ENCODE measurements around the gene RPS6KB2. TPM values are rescaled to one million over a fixed set of nuclear protein-coding genes. Genes with fewer than 3 reads are reported as not detected.

Gene RPS6KB2
- total RNA-seq, 5 donors from 2014 or later (not counting 1 experiment from before 2014, with no cell fraction given), result 60.3 to 88.0 (median 81.9) TPM

GRCh38 chr11:67407688-67408163, 20.6 kb upstream of the RPS6KB2 start:
- 10% methylated on average over 6 of the region's 12 CpGs for WGBS (ENCODE audit: insufficient coverage)

GRCh38 chr11:67408437-67409200, 19.7 kb upstream of the RPS6KB2 start:
- H3K36me3 ChIP-seq (ENCODE audit: control insufficient read depth in 2 of 2, extremely low read depth in 1 of 2, insufficient read depth in 1 of 2, low read length in 1 of 2), result peaks cover 10 to 44% of the 10 kb centered on the region in 2 donors
- CTCF ChIA-PET, result no interaction called here
- POLR2A ChIA-PET, result interaction anchor here in 1 of 2 donors (1.3 kb wide), 1 partner anchor 29 kb away, joined by 4 read pairs; the partner anchor contains the start of gene PTPRCAP
- peak overlapping the region; percentile 92 to 97 (median 96) for H3K4me3 Mint-ChIP-seq
- H3K4me3 ChIP-seq (ENCODE audit: control insufficient read depth in 1 of 2, extremely low read depth in 1 of 2, low read length in 1 of 2), result peak overlapping the region; percentile 63 to 100
- H3K36me3 Mint-ChIP-seq, result peaks cover 15% of the 10 kb centered on the region
- peak overlapping the region; percentile 74 for H3K27ac ChIP-seq (ENCODE audit: low read length)
- no peaks in the 10 kb centered on the region for H3K9me3 ChIP-seq
- peak; percentile 1 to 17 (median 2) for ATAC-seq (replicated peaks in 1 of 4)
- H3K27me3 ChIP-seq (replicated peaks in 1 of 2; ENCODE audit: control insufficient read depth in 2 of 2, extremely low read depth in 1 of 2, insufficient read depth in 2 of 2, low read length in 1 of 2), result no peaks in the 10 kb centered on the region
- H3K4me1 ChIP-seq (ENCODE audit: control insufficient read depth in 1 of 2, extremely low read depth in 1 of 2, insufficient read depth in 2 of 2, low read length in 2 of 2), result peaks cover 66 to 96% of the 10 kb centered on the region in 2 experiments
- DNase-seq, result peak in 3 of 35 experiments; percentile 26 to 48 (median 34)
- H3K27ac Mint-ChIP-seq, result peak overlapping the region; percentile 96
- H3K9me3 Mint-ChIP-seq, result no peaks in the 10 kb centered on the region
- 0% methylated on average over 12 of the region's 18 CpGs for WGBS (ENCODE audit: insufficient coverage)
- H3K27me3 Mint-ChIP-seq, result no peaks in the 10 kb centered on the region
- peaks cover 85 to 91% (median 86%) of the 10 kb centered on the region in 3 donors for H3K4me1 Mint-ChIP-seq

More at GRCh38 chr11:67407688-67408163, 20.6 kb upstream of the RPS6KB2 start:
- Histone ChIP-seq H3K9me3 (no peaks in the 10 kb centered on the region), H3K36me3 (ENCODE audit: control insufficient read depth in 2 of 2, extremely low read depth in 1 of 2, insufficient read depth in 1 of 2, low read length in 1 of 2) (peaks cover 10 to 44% of the 10 kb centered on the region in 2 donors), H3K4me1 (ENCODE audit: control insufficient read depth in 1 of 2, extremely low read depth in 1 of 2, insufficient read depth in 2 of 2, low read length in 2 of 2) (peaks cover 58 to 96% of the 10 kb centered on the region in 2 experiments), H3K27ac (ENCODE audit: low read length) (peak overlapping the region; percentile 74), H3K4me3 (ENCODE audit: control insufficient read depth in 1 of 2, extremely low read depth in 1 of 2, low read length in 1 of 2) (peak overlapping the region; percentile 53 to 100), H3K27me3 (replicated peaks in 1 of 2; ENCODE audit: control insufficient read depth in 2 of 2, extremely low read depth in 1 of 2, insufficient read depth in 2 of 2, low read length in 1 of 2) (no peaks in the 10 kb centered on the region)
- ChIA-PET POLR2A (interaction anchor here in 1 of 2 donors (1.3 kb wide), 1 partner anchor 30 kb away, joined by 4 read pairs; the partner anchor contains the start of gene PTPRCAP), CTCF (no interaction called here)
- peak overlapping the region; percentile 96 for H3K27ac Mint-ChIP-seq
- no peak for DNase-seq
- peaks cover 84 to 90% (median 85%) of the 10 kb centered on the region in 3 donors for H3K4me1 Mint-ChIP-seq
- H3K27me3 Mint-ChIP-seq, result no peaks in the 10 kb centered on the region
- H3K9me3 Mint-ChIP-seq, result no peaks in the 10 kb centered on the region
- peaks cover 15% of the 10 kb centered on the region for H3K36me3 Mint-ChIP-seq
- peak overlapping the region; percentile 92 to 97 (median 96) for H3K4me3 Mint-ChIP-seq
- no peak for ATAC-seq (replicated peaks in 1 of 4)

GRCh38 chr11:67409261-67409666, 19.0 kb upstream of the RPS6KB2 start:
- H3K36me3 ChIP-seq (ENCODE audit: control insufficient read depth in 2 of 2, extremely low read depth in 1 of 2, insufficient read depth in 1 of 2, low read length in 1 of 2), result peaks cover 10 to 44% of the 10 kb centered on the region in 2 donors
- Mint-ChIP-seq H3K36me3 (peaks cover 15% of the 10 kb centered on the region), H3K9me3 (no peaks in the 10 kb centered on the region), H3K4me1 (peaks cover 85 to 93% (median 88%) of the 10 kb centered on the region in 3 donors), H3K4me3 (peak overlapping the region; percentile 92 to 97 (median 96)), H3K27ac (peak overlapping the region; percentile 97), H3K27me3 (no peaks in the 10 kb centered on the region)
- H3K27ac ChIP-seq (ENCODE audit: low read length), result peak overlapping the region; percentile 74
- H3K4me3 ChIP-seq (ENCODE audit: control insufficient read depth in 1 of 2, extremely low read depth in 1 of 2, low read length in 1 of 2), result peak overlapping the region; percentile 63 to 100
- ChIA-PET CTCF (no interaction called here), POLR2A (interaction anchor here in 1 of 2 donors (1.3 kb wide), 1 partner anchor 28 kb away, joined by 4 read pairs; the partner anchor contains the start of gene PTPRCAP)
- peaks cover 66 to 99% of the 10 kb centered on the region in 2 experiments for H3K4me1 ChIP-seq (ENCODE audit: control insufficient read depth in 1 of 2, extremely low read depth in 1 of 2, insufficient read depth in 2 of 2, low read length in 2 of 2)
- 0% methylated on average over 24 of the region's 24 CpGs for WGBS (ENCODE audit: insufficient coverage)
- DNase-seq (peak; percentile 60 to 84 (median 73)), ATAC-seq (replicated peaks in 1 of 4) (peak; percentile 76 to 81 (median 78))
- no peaks in the 10 kb centered on the region for H3K9me3 ChIP-seq
- H3K27me3 ChIP-seq (replicated peaks in 1 of 2; ENCODE audit: control insufficient read depth in 2 of 2, extremely low read depth in 1 of 2, insufficient read depth in 2 of 2, low read length in 1 of 2), result no peaks in the 10 kb centered on the region

- H3K4me3 Mint-ChIP-seq, result peak overlapping the region; percentile 76 to 97 (median 76)
- no peaks in the 10 kb centered on the region for H3K9me3 Mint-ChIP-seq
- peaks cover 83 to 92% (median 84%) of the 10 kb centered on the region in 3 donors for H3K4me1 Mint-ChIP-seq
- DNase-seq (peak in 2 of 35 experiments; percentile 16 to 28), ATAC-seq (replicated peaks in 1 of 4) (no peak)
- WGBS (ENCODE audit: insufficient coverage), result 0% methylated on average over 6 of the region's 13 CpGs
- H3K27me3 Mint-ChIP-seq, result no peaks in the 10 kb centered on the region
- ChIA-PET POLR2A (no interaction called here), CTCF (no interaction called here)
- no peaks in the 10 kb centered on the region for H3K27me3 ChIP-seq (replicated peaks in 1 of 2; ENCODE audit: control insufficient read depth in 2 of 2, extremely low read depth in 1 of 2, insufficient read depth in 2 of 2, low read length in 1 of 2)
- H3K4me3 ChIP-seq (ENCODE audit: control insufficient read depth in 1 of 2, extremely low read depth in 1 of 2, low read length in 1 of 2), result peak overlapping the region; percentile 63 to 100
- peaks cover 67 to 100% of the 10 kb centered on the region in 2 experiments for H3K4me1 ChIP-seq (ENCODE audit: control insufficient read depth in 1 of 2, extremely low read depth in 1 of 2, insufficient read depth in 2 of 2, low read length in 2 of 2)
- H3K27ac ChIP-seq (ENCODE audit: low read length), result peak overlapping the region; percentile 74
- peaks cover 11% of the 10 kb centered on the region for H3K36me3 Mint-ChIP-seq
- peak overlapping the region; percentile 97 for H3K27ac Mint-ChIP-seq
- H3K36me3 ChIP-seq (ENCODE audit: control insufficient read depth in 2 of 2, extremely low read depth in 1 of 2, insufficient read depth in 1 of 2, low read length in 1 of 2), result peaks cover 10 to 43% of the 10 kb centered on the region in 2 donors
- H3K9me3 ChIP-seq, result no peaks in the 10 kb centered on the region
Observed at GRCh38 chr11:67409781-67410368, 18.4 kb upstream of the RPS6KB2 start.

GRCh38 chr11:67410369-67410831, 17.9 kb upstream of the RPS6KB2 start:
- POLR2A ChIA-PET, result no interaction called here
- peaks cover 8 to 38% of the 10 kb centered on the region in 2 donors for H3K36me3 ChIP-seq (ENCODE audit: control insufficient read depth in 2 of 2, extremely low read depth in 1 of 2, insufficient read depth in 1 of 2, low read length in 1 of 2)
- CTCF ChIA-PET, result no interaction called here
- H3K9me3 ChIP-seq, result no peaks in the 10 kb centered on the region
- ATAC-seq (replicated peaks in 1 of 4), result no peak
- WGBS (ENCODE audit: insufficient coverage), result 76% methylated on average over 8 of the region's 15 CpGs
- H3K27ac ChIP-seq (ENCODE audit: low read length), result peak overlapping the region; percentile 74
- Mint-ChIP-seq H3K4me3 (peak overlapping the region; percentile 51 to 97 (median 64)), H3K36me3 (peaks cover 11% of the 10 kb centered on the region), H3K4me1 (peaks cover 82 to 90% (median 82%) of the 10 kb centered on the region in 3 donors), H3K27me3 (no peaks in the 10 kb centered on the region), H3K27ac (peak overlapping the region; percentile 97), H3K9me3 (no peaks in the 10 kb centered on the region)
- peak in 1 of 35 experiments; percentile 18 for DNase-seq
- peaks cover 70 to 100% of the 10 kb centered on the region in 2 experiments for H3K4me1 ChIP-seq (ENCODE audit: control insufficient read depth in 1 of 2, extremely low read depth in 1 of 2, insufficient read depth in 2 of 2, low read length in 2 of 2)
- H3K4me3 ChIP-seq (ENCODE audit: control insufficient read depth in 1 of 2, extremely low read depth in 1 of 2, low read length in 1 of 2), result peak overlapping the region; percentile 63 to 100
- no peaks in the 10 kb centered on the region for H3K27me3 ChIP-seq (replicated peaks in 1 of 2; ENCODE audit: control insufficient read depth in 2 of 2, extremely low read depth in 1 of 2, insufficient read depth in 2 of 2, low read length in 1 of 2)
